ENCODE data around the gene ASTN2. TPM values are rescaled to one million over a fixed set of nuclear protein-coding genes. Genes with fewer than 3 reads are reported as not detected.

The ASTN2 gene
- total RNA-seq, 6 experiments from 2014 or later = 0.91 to 3.1 (median 2.5) TPM

- DNase-seq = no peak
- H3K27ac ChIP-seq = no peak overlapping the region
- H3K27me3 ChIP-seq = no peaks in the 10 kb centered on the region
- no peak for TF ChIP-seq POLR2A (IDR thresholded peaks at IDR 0.05)
- TF ChIP-seq, protein P1, sequence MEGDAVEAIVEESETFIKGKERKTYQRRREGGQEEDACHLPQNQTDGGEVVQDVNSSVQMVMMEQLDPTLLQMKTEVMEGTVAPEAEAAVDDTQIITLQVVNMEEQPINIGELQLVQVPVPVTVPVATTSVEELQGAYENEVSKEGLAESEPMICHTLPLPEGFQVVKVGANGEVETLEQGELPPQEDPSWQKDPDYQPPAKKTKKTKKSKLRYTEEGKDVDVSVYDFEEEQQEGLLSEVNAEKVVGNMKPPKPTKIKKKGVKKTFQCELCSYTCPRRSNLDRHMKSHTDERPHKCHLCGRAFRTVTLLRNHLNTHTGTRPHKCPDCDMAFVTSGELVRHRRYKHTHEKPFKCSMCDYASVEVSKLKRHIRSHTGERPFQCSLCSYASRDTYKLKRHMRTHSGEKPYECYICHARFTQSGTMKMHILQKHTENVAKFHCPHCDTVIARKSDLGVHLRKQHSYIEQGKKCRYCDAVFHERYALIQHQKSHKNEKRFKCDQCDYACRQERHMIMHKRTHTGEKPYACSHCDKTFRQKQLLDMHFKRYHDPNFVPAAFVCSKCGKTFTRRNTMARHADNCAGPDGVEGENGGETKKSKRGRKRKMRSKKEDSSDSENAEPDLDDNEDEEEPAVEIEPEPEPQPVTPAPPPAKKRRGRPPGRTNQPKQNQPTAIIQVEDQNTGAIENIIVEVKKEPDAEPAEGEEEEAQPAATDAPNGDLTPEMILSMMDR (IDR thresholded peaks at IDR 0.05) = no peak
- H3K36me3 ChIP-seq = no peaks in the 10 kb centered on the region
- H3K9me3 ChIP-seq = no peaks in the 10 kb centered on the region
- intact Hi-C loops (cut with DNase I) = no loop called here
- no peak for ATAC-seq
- WGBS (ENCODE audit: insufficient coverage, low coverage, low lambda C conversion rate, missing lambda C conversion rate) = 28% methylated on average over 3 of the region's 8 CpGs
- no peak overlapping the region for H3K4me3 ChIP-seq
- H3K4me1 ChIP-seq = no peaks in the 10 kb centered on the region
These were observed 169.6 kb downstream of the ASTN2 start for GRCh38 chr9:117245175-117245829.

DNA sequence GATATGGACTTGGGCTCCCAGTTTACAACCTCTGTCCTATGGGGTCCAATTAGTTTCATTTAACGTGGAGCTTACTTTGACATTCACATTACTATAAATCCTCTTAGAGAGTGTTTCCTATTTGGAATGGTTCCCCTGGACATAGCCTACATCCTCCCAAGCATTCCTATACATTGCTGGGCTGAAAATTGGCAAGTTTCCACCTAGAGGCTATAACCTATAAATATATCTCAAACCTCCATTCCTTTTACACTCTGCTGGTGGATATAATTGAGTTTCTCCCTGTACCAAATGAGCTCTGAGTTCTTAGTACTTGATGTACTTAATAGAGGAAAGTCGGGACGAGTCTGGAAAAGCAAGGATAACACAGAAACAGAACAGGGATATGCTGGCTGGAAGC is 172.8 kb downstream of the ASTN2 start:
- WGBS (ENCODE audit: insufficient coverage, low coverage, low lambda C conversion rate, missing lambda C conversion rate) = 53% methylated on average over 3 of the region's 3 CpGs
- TF ChIP-seq POLR2A (IDR thresholded peaks at IDR 0.05) = no peak
- TF ChIP-seq, protein P1 (IDR thresholded peaks at IDR 0.05) = no peak
- no peak overlapping the region for H3K27ac ChIP-seq
- H3K27me3 ChIP-seq = no peaks in the 10 kb centered on the region
- DNase-seq (no peak), ATAC-seq (no peak)
- no peaks in the 10 kb centered on the region for H3K9me3 ChIP-seq
- intact Hi-C loops (cut with DNase I) = no loop called here
- H3K4me3 ChIP-seq = no peak overlapping the region
- no peaks in the 10 kb centered on the region for H3K36me3 ChIP-seq
- H3K4me1 ChIP-seq = no peaks in the 10 kb centered on the region

GRCh38 chr9:117239428-117239827 is 175.4 kb downstream of the ASTN2 start:
- Histone ChIP-seq H3K27me3 (no peaks in the 10 kb centered on the region), H3K36me3 (no peaks in the 10 kb centered on the region), H3K27ac (no peak overlapping the region), H3K4me3 (no peak overlapping the region), H3K9me3 (no peaks in the 10 kb centered on the region), H3K4me1 (no peaks in the 10 kb centered on the region)
- ATAC-seq = no peak
- 0% methylated on average over 1 of the region's 1 CpG for WGBS (ENCODE audit: insufficient coverage, low coverage, low lambda C conversion rate, missing lambda C conversion rate)
- no peak for TF ChIP-seq POLR2A (IDR thresholded peaks at IDR 0.05)
- TF ChIP-seq, protein P1 (IDR thresholded peaks at IDR 0.05) = no peak
- intact Hi-C loops (cut with DNase I) = no loop called here
- no peak for DNase-seq

DNA sequence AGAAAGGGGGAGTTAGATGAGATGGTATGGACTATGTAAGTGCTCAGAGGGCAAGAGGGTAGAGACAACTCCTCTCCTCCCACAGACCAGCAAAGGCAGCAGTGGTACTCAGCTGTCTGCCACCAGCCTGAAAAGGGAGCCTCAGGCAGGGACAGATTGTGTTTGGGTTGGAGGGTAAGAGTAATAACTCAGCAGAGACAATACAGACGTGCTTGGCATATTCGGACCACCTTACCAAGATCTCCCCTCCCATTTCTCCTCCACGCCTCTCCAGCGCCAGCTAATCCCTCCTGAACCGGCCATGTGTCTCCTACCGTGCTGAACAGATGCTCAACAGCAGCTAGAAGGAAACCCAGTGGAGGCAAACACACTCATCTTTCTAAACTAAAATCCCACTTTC is 180.8 kb downstream of the ASTN2 start:
- intact Hi-C loops (cut with DNase I) = no loop called here
- no peak for ATAC-seq
- Histone ChIP-seq H3K27ac (no peak overlapping the region), H3K4me1 (no peaks in the 10 kb centered on the region), H3K9me3 (no peaks in the 10 kb centered on the region), H3K36me3 (no peaks in the 10 kb centered on the region), H3K27me3 (no peaks in the 10 kb centered on the region), H3K4me3 (no peak overlapping the region)
- no peak for DNase-seq
- TF ChIP-seq, protein P1 (IDR thresholded peaks at IDR 0.05) = no peak
- TF ChIP-seq POLR2A (IDR thresholded peaks at IDR 0.05) = no peak
- 38% methylated on average over 5 of the region's 6 CpGs for WGBS (ENCODE audit: insufficient coverage, low coverage, low lambda C conversion rate, missing lambda C conversion rate)

Measured in right lobe of liver (tissue), 6 donors.